ENCODE results near the gene EFR3B. TPM values are rescaled to one million over a fixed set of nuclear protein-coding genes. Genes with fewer than 3 reads are reported as not detected.

Gene EFR3B
- total RNA-seq, 1 experiment from 2014 or later = 7.0 TPM

GRCh38 chr2:25103287-25103871, 61.5 kb downstream of the EFR3B start:
- H3T11ph ChIP-seq (ENCODE audit: low read length) = no peak overlapping the region
- H2BK20ac ChIP-seq (ENCODE audit: low read depth, low read length, poor library complexity, severe bottlenecking) = no peak overlapping the region
- no peaks in the 10 kb centered on the region for H3K27me3 ChIP-seq (ENCODE audit: insufficient read depth, low read length)
- peak overlapping the region; percentile 1; the same call in 1 of the 2 replicates for H3K14ac ChIP-seq (ENCODE audit: insufficient read depth, low read length)
- Mint-ChIP-seq H3K4me1 (peaks cover 9 to 16% of the 10 kb centered on the region in 2 experiments), H3K36me3 (ENCODE audit: insufficient read depth in 1 of 3, low read depth in 3 of 3) (peaks cover 0 to 5% (median 0%) of the 10 kb centered on the region in 3 experiments; a peak in 2 of 7 replicates), H3K27ac (no peak overlapping the region), H3K27me3 (ENCODE audit: low read depth) (no peaks in the 10 kb centered on the region), H3K4me3 (no peak overlapping the region), H3K9me3 (no peaks in the 10 kb centered on the region)
- no peak overlapping the region for H2AK5ac ChIP-seq (ENCODE audit: insufficient read length, low read length)
- no peaks in the 10 kb centered on the region for H3K79me1 ChIP-seq (ENCODE audit: insufficient read depth, low read depth, low read length, poor library complexity, severe bottlenecking)
- peaks cover 5% of the 10 kb centered on the region; the same call in 1 of the 2 replicates for H3K4me1 ChIP-seq (ENCODE audit: insufficient read depth, low read length)
- H3K9me3 ChIP-seq (ENCODE audit: control insufficient read depth, low read depth, low read length) = no peaks in the 10 kb centered on the region
- DNase-seq = no peak
- no peak overlapping the region for H2BK12ac ChIP-seq (ENCODE audit: insufficient read length, low read depth, low read length)
- H3K56ac ChIP-seq (ENCODE audit: insufficient read length, low read depth, low read length) = no peak overlapping the region
- H4K91ac ChIP-seq (ENCODE audit: insufficient read length, low read depth, low read length) = no peak overlapping the region
- no peak overlapping the region for H2BK15ac ChIP-seq (ENCODE audit: low read depth, low read length)
- H3K4me2 ChIP-seq (ENCODE audit: insufficient read depth, insufficient read length, low read length) = no peak overlapping the region
- no peak overlapping the region for H3K9ac ChIP-seq (ENCODE audit: extremely low read depth, insufficient read length, low read length)
- no peak overlapping the region for H3K18ac ChIP-seq (ENCODE audit: insufficient read length, low read depth, low read length)
- WGBS (ENCODE audit: extremely low coverage, insufficient read length, low lambda C conversion rate) = no CpG with 5 or more reads among the region's 16 CpGs
- no peak for TF ChIP-seq CTCF (conservative IDR thresholded peaks at IDR 0.05)
- no peak overlapping the region for H2BK120ac ChIP-seq (ENCODE audit: low read depth, low read length, poor library complexity, severe bottlenecking)
- no peak overlapping the region for H4K8ac ChIP-seq (replicated peaks; ENCODE audit: insufficient read length, low read depth, low read length)
- H3K23me2 ChIP-seq (ENCODE audit: insufficient read length, low read depth, low read length, poor library complexity, severe bottlenecking) = peaks cover 3% of the 10 kb centered on the region
- no peak overlapping the region for H3K27ac ChIP-seq (ENCODE audit: insufficient read length, low read depth, low read length)
- no peak overlapping the region for H4K5ac ChIP-seq (ENCODE audit: insufficient read length, low read depth, low read length)
- no peak overlapping the region for H2BK5ac ChIP-seq (ENCODE audit: insufficient read length, low read length)
- no peak overlapping the region for H2AFZ ChIP-seq (ENCODE audit: low read length)
- no peak overlapping the region for H3K4ac ChIP-seq (ENCODE audit: low read depth, low read length)
- H3K23ac ChIP-seq (ENCODE audit: insufficient read length, low read depth, low read length) = no peak overlapping the region
- no peaks in the 10 kb centered on the region for H4K20me1 ChIP-seq (ENCODE audit: control insufficient read depth, insufficient read depth, insufficient read length)
- no peaks in the 10 kb centered on the region for H3K79me2 ChIP-seq (ENCODE audit: insufficient read depth, low read length)
